ENCODE data around the gene ARRDC4. TPM values are rescaled to one million over a fixed set of nuclear protein-coding genes. Genes with fewer than 3 reads are reported as not detected.
A peak's percentile ranks its signal among the peaks of the same experiment; 100 is the strongest.

Gene ARRDC4
- total RNA-seq, 2 donors from 2014 or later, result 29.6 to 31.0 TPM

DNA sequence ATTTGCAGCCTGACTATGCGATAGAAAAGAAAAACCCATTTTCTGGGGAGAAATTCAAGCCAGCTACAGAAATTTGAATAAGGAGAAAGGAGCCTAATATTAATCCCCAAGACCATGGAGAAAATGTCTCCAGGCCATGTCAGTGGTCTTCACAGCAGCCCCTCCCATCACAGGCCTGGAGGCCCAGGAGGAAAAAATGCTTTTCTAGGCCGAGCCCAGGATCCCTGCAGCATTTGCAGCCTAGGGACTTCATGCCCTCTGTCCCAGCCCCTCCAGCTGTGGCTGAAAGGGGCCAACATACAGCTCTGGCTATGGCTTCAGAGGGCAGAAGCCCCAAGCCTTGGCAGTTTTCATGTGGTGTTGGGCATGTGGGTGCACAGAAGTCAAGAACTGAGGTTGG is 26.3 kb downstream of the ARRDC4 start:
- intact Hi-C loops (cut with DNase I), result no loop called here
- 92 to 97% methylated on average over 2 of the region's 2 CpGs for WGBS, 2 donors
- H3K4me1 ChIP-seq, result peaks cover 17% of the 10 kb centered on the region
- TF ChIP-seq, protein P1, sequence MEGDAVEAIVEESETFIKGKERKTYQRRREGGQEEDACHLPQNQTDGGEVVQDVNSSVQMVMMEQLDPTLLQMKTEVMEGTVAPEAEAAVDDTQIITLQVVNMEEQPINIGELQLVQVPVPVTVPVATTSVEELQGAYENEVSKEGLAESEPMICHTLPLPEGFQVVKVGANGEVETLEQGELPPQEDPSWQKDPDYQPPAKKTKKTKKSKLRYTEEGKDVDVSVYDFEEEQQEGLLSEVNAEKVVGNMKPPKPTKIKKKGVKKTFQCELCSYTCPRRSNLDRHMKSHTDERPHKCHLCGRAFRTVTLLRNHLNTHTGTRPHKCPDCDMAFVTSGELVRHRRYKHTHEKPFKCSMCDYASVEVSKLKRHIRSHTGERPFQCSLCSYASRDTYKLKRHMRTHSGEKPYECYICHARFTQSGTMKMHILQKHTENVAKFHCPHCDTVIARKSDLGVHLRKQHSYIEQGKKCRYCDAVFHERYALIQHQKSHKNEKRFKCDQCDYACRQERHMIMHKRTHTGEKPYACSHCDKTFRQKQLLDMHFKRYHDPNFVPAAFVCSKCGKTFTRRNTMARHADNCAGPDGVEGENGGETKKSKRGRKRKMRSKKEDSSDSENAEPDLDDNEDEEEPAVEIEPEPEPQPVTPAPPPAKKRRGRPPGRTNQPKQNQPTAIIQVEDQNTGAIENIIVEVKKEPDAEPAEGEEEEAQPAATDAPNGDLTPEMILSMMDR (IDR thresholded peaks at IDR 0.05), result no peak
- H3K9me3 ChIP-seq, result no peaks in the 10 kb centered on the region
- DNase-seq (no peak), ATAC-seq (no peak)
- H3K36me3 ChIP-seq (replicated peaks in 1 of 2; ENCODE audit: insufficient read depth in 1 of 2, low read depth in 2 of 2), result no peaks in the 10 kb centered on the region
- H3K27me3 ChIP-seq, result no peaks in the 10 kb centered on the region
- no peak overlapping the region for H3K27ac ChIP-seq
- H3K4me3 ChIP-seq, result no peak overlapping the region

DNA sequence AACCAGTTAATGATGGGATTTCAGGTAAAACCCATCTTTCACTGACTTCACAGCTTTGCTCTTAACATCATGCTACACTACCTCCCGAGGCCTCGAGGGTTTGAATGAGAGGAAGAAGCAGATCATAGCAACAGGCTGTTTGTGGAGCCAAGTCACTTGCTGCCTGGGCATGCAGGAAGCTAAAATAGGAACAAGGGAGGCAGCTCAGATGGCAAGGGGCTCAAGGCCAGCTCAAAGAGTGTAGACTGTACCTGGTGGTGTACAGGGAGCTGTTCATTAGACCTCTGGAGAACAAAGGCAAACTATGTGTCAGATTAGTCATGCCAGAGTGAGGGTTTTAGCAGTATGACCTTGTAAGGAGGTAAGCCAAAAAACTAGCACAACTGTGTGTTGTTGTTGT is 28.8 kb downstream of the ARRDC4 start:
- no peak overlapping the region for H3K27ac ChIP-seq
- intact Hi-C loops (cut with DNase I), result no loop called here
- WGBS, 2 donors, result 58 to 64% methylated on average over 2 of the region's 2 CpGs

GRCh38 chr15:97991972-97992541 is 31.6 kb downstream of the ARRDC4 start:
- DNase-seq, result peak; percentile 59 to 80 (median 76)
- H3K27me3 ChIP-seq, result no peaks in the 10 kb centered on the region
- H3K27ac ChIP-seq, result peak overlapping the region; percentile 26 to 69 (median 51)
- H3K36me3 ChIP-seq (replicated peaks in 1 of 2; ENCODE audit: insufficient read depth in 1 of 2, low read depth in 2 of 2), result no peaks in the 10 kb centered on the region
- no peak overlapping the region for H3K4me3 ChIP-seq
- no peaks in the 10 kb centered on the region for H3K9me3 ChIP-seq
- peak; percentile 49 for ATAC-seq
- peaks cover 47% of the 10 kb centered on the region for H3K4me1 ChIP-seq
- no peak for TF ChIP-seq POLR2A (IDR thresholded peaks at IDR 0.05)
- TF ChIP-seq, protein P1 (IDR thresholded peaks at IDR 0.05), result no peak
- 25 to 44% methylated on average over 3 of the region's 3 CpGs for WGBS, 2 donors
- intact Hi-C loops (cut with DNase I), result no loop called here

More for the DNA sequence above, 28.8 kb downstream of the ARRDC4 start:
- DNase-seq (peak in 1 of 4 donors; percentile 26), ATAC-seq (peak; percentile 50)
- Histone ChIP-seq H3K27me3 (no peaks in the 10 kb centered on the region), H3K36me3 (replicated peaks in 1 of 2; ENCODE audit: insufficient read depth in 1 of 2, low read depth in 2 of 2) (no peaks in the 10 kb centered on the region), H3K9me3 (no peaks in the 10 kb centered on the region), H3K4me1 (peaks cover 29% of the 10 kb centered on the region), H3K4me3 (no peak overlapping the region)
- no peak for TF ChIP-seq POLR2A (IDR thresholded peaks at IDR 0.05)
- TF ChIP-seq, protein P1 (IDR thresholded peaks at IDR 0.05), result no peak

GRCh38 chr15:97992823-97993222 is 32.3 kb downstream of the ARRDC4 start:
- no peaks in the 10 kb centered on the region for H3K9me3 ChIP-seq
- 31 to 48% methylated on average over 1 of the region's 1 CpG for WGBS, 2 donors
- ATAC-seq (no peak), DNase-seq (no peak)
- peak overlapping the region in 2 of 4 donors; percentile 60 to 69 for H3K27ac ChIP-seq
- intact Hi-C loops (cut with DNase I), result no loop called here
- H3K27me3 ChIP-seq, result no peaks in the 10 kb centered on the region
- H3K4me1 ChIP-seq, result peaks cover 47% of the 10 kb centered on the region
- no peak for TF ChIP-seq POLR2A (IDR thresholded peaks at IDR 0.05)
- TF ChIP-seq, protein P1 (IDR thresholded peaks at IDR 0.05), result no peak
- no peak overlapping the region for H3K4me3 ChIP-seq
- no peaks in the 10 kb centered on the region for H3K36me3 ChIP-seq (replicated peaks in 1 of 2; ENCODE audit: insufficient read depth in 1 of 2, low read depth in 2 of 2)

GRCh38 chr15:97993310-97993738 is 32.8 kb downstream of the ARRDC4 start:
- no peak overlapping the region for H3K27ac ChIP-seq
- no peaks in the 10 kb centered on the region for H3K36me3 ChIP-seq (replicated peaks in 1 of 2; ENCODE audit: insufficient read depth in 1 of 2, low read depth in 2 of 2)
- H3K9me3 ChIP-seq, result no peaks in the 10 kb centered on the region
- no peak for DNase-seq
- intact Hi-C loops (cut with DNase I), result no loop called here
- no peak for TF ChIP-seq POLR2A (IDR thresholded peaks at IDR 0.05)
- no peak for ATAC-seq
- 60 to 89% methylated on average over 3 of the region's 3 CpGs for WGBS, 2 donors
- no peaks in the 10 kb centered on the region for H3K27me3 ChIP-seq
- peaks cover 47% of the 10 kb centered on the region for H3K4me1 ChIP-seq
- H3K4me3 ChIP-seq, result no peak overlapping the region
